Mammary epithelial cell (primary cell): ENCODE results near the gene DPP10.

Source experiments
- CTCF ChIP-seq, 2 donors: IDR thresholded peaks in 1 of 2; conservative IDR thresholded peaks in 1 of 2; 2 replicates each; pipeline ENCODE4 v1.5.1; 2011 to 2012; ENCODE audit warnings: inconsistent platforms in 2 of 2, low read length in 2 of 2, mild to moderate bottlenecking in 2 of 2, control low read depth in 1 of 2, low read depth in 1 of 2; ENCODE audit not compliant: insufficient read depth in 1 of 2; ENCODE audit errors: extremely low read depth in 1 of 2
- EZH2 ChIP-seq: IDR thresholded peaks from 2 replicates; pipeline ENCODE4 v1.6.1; 2012; ENCODE audit warnings: low read length, inconsistent platforms, borderline replicate concordance

- no peak for TF ChIP-seq CTCF (conservative IDR thresholded peaks at IDR 0.05 in 1 of 2, IDR thresholded peaks at IDR 0.05 in 1 of 2; ENCODE audit: extremely low read depth in 1 of 2, insufficient read depth in 1 of 2, low read depth in 1 of 2, low read length in 2 of 2)
- no peak for TF ChIP-seq EZH2
These were observed 672.7 kb downstream of the DPP10 start for GRCh38 chr2:115115135-115115534.
